A549 (cell line): ENCODE results near the gene PPP1R12B. TPM values are rescaled to one million over a fixed set of nuclear protein-coding genes. Genes with fewer than 3 reads are reported as not detected.
"Not testable (repeated sequence)": the region's sequence is repeated elsewhere in the genome, so short reads cannot be mapped to it uniquely, and the experiment has no call there.

Experiments
- ATAC-seq, 2 experiments: fragments of 200-7000 bp in 1 of 2; fragments of >200 bp in 1 of 2; cut with Nextera tagmentation in 1 of 2; cut with Tn5 transposase in 1 of 2; 3 replicates each; pipeline versions ENCODE4 v1.8.0 to v1.9.1; 2018 to 2020; ENCODE audit warnings: mild to moderate bottlenecking in 1 of 2, moderate library complexity in 1 of 2
- CTCF ChIA-PET: fragments of 300-600 bp; sonication (Branson Sonifier 250); formaldehyde crosslinking; extraction: SDS; loops from one replicate; lab custom pipeline; 2021; ENCODE audit warnings: antibody characterized with exemption, inconsistent platforms; lab: Yijun Ruan, JAX
- POLR2A ChIA-PET: fragments of 350-600 bp; formaldehyde crosslinking; extraction: SDS; loops from one replicate; lab custom pipeline; 2021; ENCODE audit warnings: antibody characterized with exemption, inconsistent platforms; lab: Yijun Ruan, JAX
- DNase-seq, 2 experiments: peaks; one replicate each; pipeline versions ENCODE4 v3.0.0 to v3.0.0-alpha.2; 2011 to 2016; ENCODE audit warnings: low read depth in 1 of 2, low spot score in 1 of 2
- FAIRE-seq: peaks from 2 replicates; lab custom pipeline; 2011; peaks lifted over from hg19 to GRCh38; lab: Jason Lieb, UNC
- H3K27ac ChIP-seq, 2 experiments: fragments of >200 bp; sonication (Bioruptor Twin); formaldehyde crosslinking; 3 replicates each; pipeline ENCODE4 v1.5.1; 2016 to 2017
- H3K4me1 ChIP-seq: fragments of >200 bp; sonication (Bioruptor Twin); formaldehyde crosslinking; 3 replicates; pipeline ENCODE4 v1.6.1; 2016
- H3K4me2 ChIP-seq: fragments of >200 bp; sonication (Bioruptor Twin); formaldehyde crosslinking; 3 replicates; pipeline ENCODE4 v1.6.1; 2016
- H3K4me3 ChIP-seq: fragments of >200 bp; sonication (Bioruptor Twin); formaldehyde crosslinking; 3 replicates; pipeline ENCODE4 v1.5.1; 2016
- H3K9me3 ChIP-seq: fragments of >200 bp; sonication (Bioruptor Twin); formaldehyde crosslinking; 3 replicates; pipeline ENCODE4 v1.6.1; 2016
- CBX8 ChIP-seq: fragments of 200-600 bp; sonication (generic); IDR thresholded peaks from 2 replicates; pipeline ENCODE4 v1.6.1; 2016
- CTCF ChIP-seq: fragments of >200 bp; sonication (Bioruptor Twin); formaldehyde crosslinking; IDR thresholded peaks from 3 replicates; pipeline ENCODE4 v1.5.1; 2016
- EHF ChIP-seq: fragments of 250-450 bp; sonication (Bioruptor Pico); IDR thresholded peaks from 2 replicates; pipeline ENCODE4 v1.5.0; 2020; ENCODE audit warnings: mild to moderate bottlenecking
- EHMT2 ChIP-seq: fragments of 200-600 bp; sonication (generic); IDR thresholded peaks from 2 replicates; pipeline ENCODE4 v1.6.1; 2016; ENCODE audit warnings: antibody characterized with exemption, low read depth, mild to moderate bottlenecking, moderate library complexity
- ELK1 ChIP-seq: fragments of 150-350 bp; IDR thresholded peaks from 2 replicates; pipeline ENCODE4 v1.6.1; 2014; ENCODE audit warnings: low read depth, mild to moderate bottlenecking, low read length
- EP300 ChIP-seq, 2 experiments: fragments of >200 bp; sonication (Bioruptor Twin); formaldehyde crosslinking; IDR thresholded peaks; 2 replicates in 1 of 2; 3 replicates in 1 of 2; pipeline ENCODE4 v1.6.1; 2016 to 2017
- FOXS1 ChIP-seq: fragments of 250-450 bp; sonication (Bioruptor Pico); IDR thresholded peaks from 2 replicates; pipeline ENCODE4 v1.5.0; 2020; ENCODE audit warnings: mild to moderate bottlenecking, moderate library complexity
- GATA3 ChIP-seq: IDR thresholded peaks from 2 replicates; pipeline ENCODE4 v1.6.1; 2012; ENCODE audit warnings: borderline replicate concordance
- HOXB13 ChIP-seq: fragments of 250-450 bp; sonication (Bioruptor Pico); IDR thresholded peaks from 2 replicates; pipeline ENCODE4 v1.5.0; 2020; ENCODE audit warnings: low read depth, mild to moderate bottlenecking, moderate library complexity
- JUN ChIP-seq, 2 experiments: fragments of >200 bp; sonication (Bioruptor Twin); formaldehyde crosslinking; IDR thresholded peaks; 2 replicates in 1 of 2; 3 replicates in 1 of 2; pipeline ENCODE4 v1.6.1; 2016 to 2017
- KDM1A ChIP-seq: fragments of 200-600 bp; sonication (generic); IDR thresholded peaks from 2 replicates; pipeline ENCODE4 v1.6.1; 2016; ENCODE audit warnings: low read depth, mild to moderate bottlenecking
- MAFK ChIP-seq: fragments of 450-650 bp; IDR thresholded peaks from 2 replicates; pipeline ENCODE4 v1.6.1; 2014; ENCODE audit not compliant: partially characterized antibody
- MAZ ChIP-seq: fragments of 150-350 bp; IDR thresholded peaks from 2 replicates; pipeline ENCODE4 v1.6.1; 2014; ENCODE audit warnings: antibody characterized with exemption, low read depth, low read length, borderline replicate concordance
- NPAS2 ChIP-seq: fragments of 250-450 bp; sonication (Bioruptor Pico); IDR thresholded peaks from 2 replicates; pipeline ENCODE4 v1.8.0; 2022; ENCODE audit warnings: mild to moderate bottlenecking, moderate library complexity, borderline replicate concordance
- RARB ChIP-seq: fragments of 250-450 bp; sonication (Bioruptor Pico); IDR thresholded peaks from 2 replicates; pipeline ENCODE4 v1.8.0; 2021; ENCODE audit warnings: mild to moderate bottlenecking, moderate library complexity
- SMC3 ChIP-seq: fragments of >200 bp; sonication (Bioruptor Twin); formaldehyde crosslinking; IDR thresholded peaks from 3 replicates; pipeline ENCODE4 v1.6.1; 2018; ENCODE audit warnings: inconsistent platforms
- SREBF2 ChIP-seq: fragments of 450-650 bp; IDR thresholded peaks from 2 replicates; pipeline ENCODE4 v1.6.1; 2014; ENCODE audit warnings: mild to moderate bottlenecking, moderate library complexity
- ZNF302 ChIP-seq: fragments of 250-450 bp; sonication (Bioruptor Pico); IDR thresholded peaks from 2 replicates; pipeline ENCODE4 v1.9.0; 2021; ENCODE audit warnings: inconsistent platforms, mild to moderate bottlenecking, moderate library complexity
- WGBS: methylation state at CpG from one replicate; pipeline ENCODE4 v1.1.6; 2017; ENCODE audit errors: missing lambda C conversion rate; 5-methylcytosine and 5-hydroxymethylcytosine counted together
- polyA plus RNA-seq, 4 experiments: library from polyadenylated mRNA; depleted of rRNA in 3 of 4; stranded (reverse); fragments of >200 nt; fragmentation: RNase III in 1 of 4; extraction: RNeasy Plus Mini Kit Qiagen cat#74134 plus additional on column Dnase treatment in 1 of 4; gene quantifications; 2 replicates in 3 of 4; 3 replicates in 1 of 4; pipeline ENCODE4 v1.2.3, GENCODE V29; 2011 to 2017

Gene PPP1R12B
- polyA plus RNA-seq, 2 of the 4 experiments (the other 2 are of a cell fraction) = 3.3 to 12.1 TPM

- TF ChIP-seq JUN (IDR thresholded peaks at IDR 0.05) = no peak
- no peak for TF ChIP-seq EHMT2
- TF ChIP-seq EP300 (IDR thresholded peaks at IDR 0.05) = no peak
- no peak for TF ChIP-seq KDM1A
- TF ChIP-seq NPAS2 = no peak
- TF ChIP-seq RARB = no peak
- TF ChIP-seq HOXB13 (CRISPR knock-in tag) = no peak
- no peak for TF ChIP-seq MAFK
- no peak for TF ChIP-seq EHF
Measured at GRCh38 chr1:202397256-202397655, 48.8 kb downstream of the PPP1R12B start (continued).

GRCh38 chr1:202398439-202398838 lies 49.9 kb downstream of the PPP1R12B start:
- CTCF ChIA-PET = interaction anchor here (1.6 kb wide), 1 partner anchor 13 kb away, joined by 4 read pairs; no protein-coding TSS in a partner anchor
- 87% methylated on average over 1 of the region's 1 CpG for whole genome bisulfite sequencing
- H3K4me2 ChIP-seq, H3K4me3 ChIP-seq, POLR2A ChIA-PET, H3K27ac ChIP-seq, ATAC-seq, H3K4me1 ChIP-seq, DNase-seq, FAIRE-seq, H3K9me3 ChIP-seq: not testable (repeated sequence)

- H3K4me3 ChIP-seq, H3K9me3 ChIP-seq, H3K4me2 ChIP-seq, H3K27ac ChIP-seq, H3K4me1 ChIP-seq, FAIRE-seq, POLR2A ChIA-PET: not testable (repeated sequence)
- ATAC-seq = peak in 1 of 2 experiments; percentile 75; a peak in 3 of 6 replicates
- 0 out of 3 replicates have a peak, but pooled peaks have one; percentile 4 for TF ChIP-seq CTCF
- CTCF ChIA-PET = interaction anchor here (0.6 to 1.2 kb wide), 4 partner anchors 10 to 502 kb away, joined by 3 to 5 read pairs (median 3); no protein-coding TSS in a partner anchor
- DNase-seq = peak in 1 of 2 experiments; percentile 9
- 50% methylated on average over 1 of the region's 1 CpG for whole genome bisulfite sequencing
Measured at GRCh38 chr1:202401771-202402170, 53.3 kb downstream of the PPP1R12B start.

- DNase-seq, H3K4me2 ChIP-seq, FAIRE-seq, H3K4me1 ChIP-seq, CTCF ChIA-PET, ATAC-seq, POLR2A ChIA-PET, H3K27ac ChIP-seq, H3K4me3 ChIP-seq, H3K9me3 ChIP-seq: not testable (repeated sequence)
- 73% methylated on average over 2 of the region's 2 CpGs for WGBS
Measured at GRCh38 chr1:202403381-202403780, 54.9 kb downstream of the PPP1R12B start.

- ChIA-PET POLR2A (no interaction called here), CTCF (interaction anchor here (0.9 kb wide), 1 partner anchor 369 kb away, joined by 3 read pairs; no protein-coding TSS in a partner anchor)
- FAIRE-seq = no peak
- Histone ChIP-seq H3K4me1 (peaks cover 19% of the 10 kb centered on the region), H3K4me2 (no peak overlapping the region), H3K27ac (no peak overlapping the region), H3K4me3 (no peak overlapping the region), H3K9me3 (no peaks in the 10 kb centered on the region)
- 91% methylated on average over 1 of the region's 1 CpG for WGBS
- ATAC-seq = no peak
- no peak for DNase-seq
- TF ChIP-seq CBX8 (no peak), GATA3 (no peak), SMC3 (no peak), ELK1 (no peak), SREBF2 (no peak), MAZ (no peak), FOXS1 (CRISPR knock-in tag) (no peak), ZNF302 (CRISPR knock-in tag) (no peak), EHF (no peak)
Measured at GRCh38 chr1:202405928-202406327, 57.4 kb downstream of the PPP1R12B start.

- H3K27ac ChIP-seq, FAIRE-seq, H3K4me2 ChIP-seq, CTCF ChIA-PET, POLR2A ChIA-PET, H3K4me3 ChIP-seq, H3K9me3 ChIP-seq, DNase-seq, ATAC-seq: not testable (repeated sequence)
- WGBS = 89% methylated on average over 2 of the region's 2 CpGs
- peaks cover 23% of the 10 kb centered on the region for H3K4me1 ChIP-seq
Measured at GRCh38 chr1:202406896-202407295, 58.4 kb downstream of the PPP1R12B start.

- FAIRE-seq, H3K9me3 ChIP-seq, CTCF ChIA-PET, DNase-seq, ATAC-seq, POLR2A ChIA-PET, H3K4me2 ChIP-seq, H3K4me3 ChIP-seq, H3K27ac ChIP-seq: not testable (repeated sequence)
- H3K4me1 ChIP-seq = peaks cover 23% of the 10 kb centered on the region
- 85% methylated on average over 2 of the region's 2 CpGs for WGBS
Measured at GRCh38 chr1:202407378-202407777, 58.9 kb downstream of the PPP1R12B start.
